Effector CD4-positive, alpha-beta T cell (primary cell): ENCODE data around the gene FAM185A.
A peak's percentile ranks its signal among the peaks of the same experiment; 100 is the strongest.
"Not testable (repeated sequence)": the region's sequence is repeated elsewhere in the genome, so short reads cannot be mapped to it uniquely, and the experiment has no call there.

ENCODE experiments used
- DNase-seq: peaks from one replicate; pipeline ENCODE4 v3.0.0-alpha.2; 2020
- total RNA-seq: gene quantifications from one replicate; lab custom pipeline; 2026; lab: John Stamatoyannopoulos, UW

FAM185A gene
- total RNA-seq: 4.3 reads per million, percentile 17 among the genes with 10 or more reads in this experiment

DNA sequence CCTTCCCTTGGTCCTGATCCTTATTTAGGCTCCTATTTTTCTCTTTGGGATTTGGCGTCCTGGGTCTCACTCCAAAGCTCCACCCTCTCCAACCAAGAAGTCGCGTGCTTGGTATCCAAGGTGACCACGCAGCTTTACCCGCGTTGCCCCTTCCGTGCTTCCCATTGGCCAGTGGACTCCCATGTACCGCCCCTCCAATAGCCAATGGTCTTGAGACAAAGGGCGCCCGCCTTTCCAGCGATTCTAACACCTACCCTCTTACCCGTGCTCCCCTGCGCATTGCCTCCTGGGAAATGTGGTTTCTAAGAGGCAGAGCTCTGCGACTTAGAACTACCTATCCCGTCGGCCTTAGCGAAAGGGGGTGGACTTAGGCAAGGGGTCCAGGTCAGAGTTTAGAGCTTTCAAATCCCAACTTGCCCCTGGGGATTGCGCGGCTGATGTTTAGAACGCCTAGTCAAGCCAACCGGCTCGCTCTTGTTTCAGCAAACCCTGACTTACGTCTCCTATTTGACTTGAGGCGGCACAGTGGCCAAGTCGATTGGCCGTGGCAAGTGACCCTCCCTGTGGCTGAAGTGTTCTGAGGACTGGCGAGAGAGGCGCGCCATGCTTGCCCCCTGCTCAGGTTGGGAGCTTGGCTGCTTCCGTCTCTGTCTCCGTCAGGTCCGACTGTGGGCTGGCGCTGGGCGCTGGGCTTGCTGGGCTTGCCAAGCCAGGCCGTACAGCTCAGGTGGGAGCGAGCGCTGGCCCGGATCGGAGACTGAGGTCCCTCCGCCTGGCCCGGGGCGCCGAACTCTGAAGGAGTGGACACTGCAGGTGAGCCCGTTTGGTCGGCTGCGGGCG, at the start of gene FAM185A:
Gene FAM185A, plus strand, starts transcription at position 395 of the 840 bp plus-strand sequence. Its CDS starts 209 bp downstream, at position 604.
- peak; percentile 95 for DNase-seq

DNA sequence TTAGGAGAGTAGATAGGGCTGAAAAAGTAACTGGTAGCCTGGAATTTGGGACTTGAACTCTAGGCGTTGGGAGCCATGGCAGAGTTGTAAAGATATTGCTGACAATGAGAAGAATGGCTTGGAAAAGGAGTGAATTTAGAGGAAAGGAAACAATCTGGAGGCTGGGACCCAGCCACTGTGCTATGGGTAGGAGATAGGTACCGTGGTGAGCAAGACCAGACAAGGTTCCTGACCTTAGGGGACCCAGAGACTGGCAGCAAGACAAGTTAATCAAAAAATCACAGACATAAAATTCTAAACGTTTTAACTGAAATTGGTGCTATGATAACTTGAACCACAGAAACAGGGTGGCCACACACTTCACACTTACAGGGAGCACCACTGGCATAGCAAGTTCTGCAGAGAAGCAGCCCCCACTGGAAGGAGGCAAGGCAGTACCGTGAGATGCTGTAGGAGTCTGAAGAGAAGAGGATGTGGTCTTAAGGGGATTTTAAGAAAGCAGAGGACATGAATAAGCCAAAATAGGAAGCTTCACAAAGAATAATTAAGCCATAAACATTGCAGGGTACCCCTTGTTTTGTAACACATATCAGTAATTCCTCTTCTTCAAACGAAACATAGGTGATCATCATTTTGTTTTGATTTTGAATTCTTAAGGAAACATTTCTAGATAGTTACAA, 35.6 kb upstream of the FAM185A start:
- not testable (repeated sequence) for DNase-seq

DNA sequence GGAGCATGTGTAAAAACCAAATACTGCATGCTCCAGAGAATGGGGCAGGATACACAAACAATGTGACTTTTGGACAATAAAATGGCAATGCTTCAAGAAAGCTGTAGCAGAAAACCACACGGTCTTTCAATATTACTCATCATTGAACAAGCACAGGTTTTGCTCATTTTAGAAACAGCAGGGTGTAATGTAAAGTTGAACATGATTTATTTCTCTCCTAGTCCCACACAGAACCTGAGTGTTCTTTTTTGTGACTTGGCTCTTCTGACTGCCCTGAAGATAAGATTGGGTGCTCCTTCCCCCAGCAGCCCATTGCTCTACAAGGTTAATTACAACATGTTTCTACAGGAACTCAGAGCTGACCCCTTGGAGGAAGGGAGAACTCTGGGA, 35.1 kb upstream of the FAM185A start:
- not testable (repeated sequence) for DNase-seq

GRCh38 chr7:102714774-102715522, 33.9 kb upstream of the FAM185A start:
- not testable (repeated sequence) for DNase-seq

GRCh38 chr7:102715718-102716117, 33.1 kb upstream of the FAM185A start:
- not testable (repeated sequence) for DNase-seq

GRCh38 chr7:102718491-102718890, 30.3 kb upstream of the FAM185A start:
- DNase-seq: not testable (repeated sequence)

DNA sequence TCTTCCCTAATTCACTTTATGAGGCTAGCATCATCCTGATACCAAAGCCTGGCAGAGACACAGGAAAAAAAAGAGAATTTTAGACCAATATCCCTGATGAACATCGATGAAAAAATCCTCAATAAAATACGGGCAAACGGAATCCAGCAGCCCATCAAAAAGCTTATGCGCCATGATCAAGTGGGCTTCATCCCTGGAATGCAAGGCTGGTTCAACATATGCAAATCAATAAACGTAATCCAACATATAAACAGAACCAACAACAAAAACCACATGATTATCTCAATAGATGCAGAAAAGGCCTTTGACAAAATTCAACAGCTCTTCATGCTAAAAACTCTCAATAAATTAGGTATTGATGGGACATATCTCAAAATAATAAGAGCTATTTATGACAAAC, 22.6 kb upstream of the FAM185A start:
- not testable (repeated sequence) for DNase-seq

GRCh38 chr7:102729670-102730069, 19.1 kb upstream of the FAM185A start:
- not testable (repeated sequence) for DNase-seq

DNA sequence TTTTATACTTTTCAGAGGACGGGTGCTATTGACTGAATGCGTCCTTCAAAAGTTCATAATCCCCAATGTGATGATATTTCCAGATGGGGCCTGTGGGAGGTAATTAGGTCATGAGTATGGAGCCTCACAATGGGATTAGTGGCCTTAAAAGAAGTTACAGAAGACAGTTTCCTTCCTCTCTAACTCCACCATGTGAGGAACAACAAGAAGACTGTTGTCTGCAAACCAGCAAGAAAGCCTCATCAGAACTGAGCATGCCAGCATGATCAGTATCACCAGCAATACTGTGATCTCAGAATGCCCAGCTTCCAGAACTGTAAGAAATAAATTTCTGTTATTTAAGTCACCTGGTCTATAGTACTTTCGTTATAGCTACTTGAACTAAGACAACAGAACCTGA, 18.4 kb upstream of the FAM185A start:
- not testable (repeated sequence) for DNase-seq

DNA sequence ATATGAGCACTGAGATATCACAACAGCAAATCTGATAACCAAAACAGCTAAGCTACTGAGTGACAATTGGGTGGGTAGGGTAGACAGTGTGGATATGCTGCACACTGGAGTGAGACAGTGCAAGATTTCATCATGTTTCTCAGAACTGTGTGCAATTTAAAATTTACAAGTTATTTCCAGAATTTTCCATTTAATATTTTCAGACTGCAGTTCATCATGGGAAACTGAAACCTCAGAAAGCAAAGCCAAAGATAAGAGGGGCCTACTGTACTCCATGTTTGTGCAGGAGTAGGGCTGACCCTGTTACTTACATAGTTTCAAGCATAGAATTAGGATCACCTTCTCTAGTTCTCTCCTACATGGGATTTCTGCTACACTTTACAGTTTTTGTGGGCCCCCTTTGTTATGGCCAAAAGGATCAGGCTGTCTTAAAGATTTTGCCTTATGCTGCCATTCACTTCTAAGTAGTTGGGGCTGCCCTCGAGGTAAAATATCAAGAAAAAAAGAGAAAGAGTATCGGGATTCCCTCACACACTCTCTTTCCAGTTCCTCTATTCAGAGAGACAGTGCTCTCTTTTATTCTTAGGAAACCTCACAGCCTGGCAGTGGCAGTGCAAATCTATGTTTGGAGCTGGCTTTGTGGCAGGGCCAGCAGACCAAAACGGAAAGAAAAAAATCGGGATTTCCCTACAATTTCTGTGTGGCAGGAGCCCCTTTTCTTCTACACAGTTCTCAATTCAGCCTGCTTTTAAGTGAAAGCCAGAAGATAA, 6.6 kb upstream of the FAM185A start:
- DNase-seq: not testable (repeated sequence)

DNA sequence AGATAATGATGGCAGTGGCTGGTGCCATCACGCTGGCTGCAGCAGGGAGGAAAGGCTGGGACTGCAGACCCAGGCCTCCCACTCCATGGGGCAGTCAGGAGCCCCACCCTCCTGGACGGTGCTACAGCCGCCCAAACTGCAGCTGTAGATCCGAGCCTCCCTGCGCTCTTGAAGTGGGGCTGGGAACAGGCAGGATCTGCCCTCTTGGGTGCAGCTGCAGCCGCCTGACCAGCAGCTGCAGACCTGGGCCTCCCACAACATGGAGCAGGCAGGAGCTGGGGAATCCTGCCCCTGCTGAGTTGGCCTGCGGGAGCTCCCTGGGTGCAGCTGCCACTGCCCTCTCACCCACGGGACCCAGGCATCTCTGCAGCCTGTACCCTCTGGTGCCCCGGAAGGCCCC, 4.9 kb upstream of the FAM185A start:
- not testable (repeated sequence) for DNase-seq

DNA sequence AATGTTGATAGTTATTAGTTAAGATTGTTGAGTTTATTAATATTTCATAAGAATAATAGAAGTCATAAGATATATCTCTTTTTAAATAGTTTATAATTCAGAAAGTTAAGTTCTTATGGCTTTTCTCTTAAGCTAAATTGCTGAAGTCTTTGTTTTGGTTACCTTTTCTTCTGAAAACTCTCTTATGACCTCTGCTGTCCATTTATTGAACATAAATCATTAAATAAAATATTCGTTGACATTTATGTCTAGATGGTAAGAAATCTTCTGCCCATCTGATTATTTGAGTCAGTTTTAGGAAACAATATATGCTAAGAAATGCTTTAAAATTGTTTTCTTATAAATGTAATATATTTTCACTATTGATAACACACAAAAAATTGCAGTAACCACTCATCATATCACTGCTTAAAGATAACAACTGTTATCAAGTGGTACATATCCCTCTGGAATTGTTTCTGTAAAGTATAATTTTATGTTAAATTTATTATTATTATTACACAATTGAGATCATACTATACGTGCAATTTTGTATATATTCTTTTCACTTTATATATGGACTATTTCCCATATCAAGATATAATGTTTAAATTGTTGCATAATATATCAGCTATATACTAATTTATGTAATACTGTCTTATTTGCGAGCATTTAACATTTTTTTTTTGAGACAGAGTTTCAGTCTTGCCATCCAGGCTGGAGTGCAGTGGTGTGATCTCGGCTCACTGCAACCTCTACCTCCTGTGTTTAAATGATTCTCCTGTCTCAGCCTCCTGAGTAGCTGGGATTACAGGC, 3.1 kb upstream of the FAM185A start:
- DNase-seq: not testable (repeated sequence)

DNA sequence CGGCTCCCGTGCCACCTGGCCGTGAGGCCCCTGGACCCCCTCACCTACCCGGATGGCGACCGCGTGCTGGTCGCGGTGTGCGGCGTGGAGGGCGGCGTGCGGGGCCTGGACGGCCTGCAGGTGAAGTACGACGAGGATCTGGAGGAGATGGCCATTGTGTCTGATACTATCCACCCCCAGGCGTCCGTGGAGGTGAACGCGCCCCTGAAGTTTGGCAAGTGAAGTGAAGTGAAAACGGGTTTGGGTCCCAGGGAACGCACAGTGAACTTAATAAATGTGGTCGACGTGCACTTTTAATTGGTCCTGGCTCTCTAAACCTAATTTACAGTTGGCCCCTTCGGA, 617 bp downstream of the FAM185A start:
- DNase-seq: not testable (repeated sequence)

- DNase-seq: not testable (repeated sequence)
These were observed 9.4 kb downstream of the FAM185A start for GRCh38 chr7:102758227-102758626.

DNA sequence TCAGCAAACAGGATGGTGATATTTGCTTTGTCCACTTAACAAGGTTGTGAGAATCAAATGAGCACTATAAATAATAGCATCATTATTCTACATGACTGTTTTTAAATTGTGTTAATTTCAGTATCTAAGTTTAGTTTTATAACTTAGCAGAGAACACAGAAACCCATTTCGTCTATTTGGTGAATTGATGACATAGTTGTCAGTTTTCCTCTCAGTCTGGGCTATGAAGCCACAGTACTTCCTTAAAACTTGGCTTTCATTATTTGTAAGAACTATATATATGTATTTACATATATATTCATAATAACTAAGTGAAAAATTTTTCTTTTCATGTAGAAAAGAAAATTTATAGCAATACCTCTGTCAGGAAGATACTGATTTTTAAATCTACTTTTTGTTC, 11.1 kb downstream of the FAM185A start:
- not testable (repeated sequence) for DNase-seq

DNA sequence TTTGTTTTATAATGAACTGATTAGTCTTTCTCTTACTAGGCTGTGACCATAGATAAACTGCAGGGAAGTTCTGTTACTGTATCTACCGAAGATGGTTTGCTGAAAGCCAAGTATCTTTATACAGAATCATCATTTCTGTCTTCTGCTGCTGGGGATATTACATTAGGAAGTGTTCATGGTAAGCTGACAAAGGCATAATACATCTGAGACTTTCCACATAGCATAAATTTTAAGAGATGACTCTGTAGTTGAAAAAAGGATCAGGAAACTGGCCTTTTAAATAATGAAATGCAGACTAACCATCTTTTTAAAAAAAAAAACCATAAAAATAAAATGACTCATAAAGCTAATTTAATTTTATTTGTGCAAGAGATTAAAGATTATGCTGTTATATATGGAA, 12.4 kb downstream of the FAM185A start:
- DNase-seq: not testable (repeated sequence)

GRCh38 chr7:102763295-102763905, 14.6 kb downstream of the FAM185A start:
- DNase-seq: not testable (repeated sequence)

DNA sequence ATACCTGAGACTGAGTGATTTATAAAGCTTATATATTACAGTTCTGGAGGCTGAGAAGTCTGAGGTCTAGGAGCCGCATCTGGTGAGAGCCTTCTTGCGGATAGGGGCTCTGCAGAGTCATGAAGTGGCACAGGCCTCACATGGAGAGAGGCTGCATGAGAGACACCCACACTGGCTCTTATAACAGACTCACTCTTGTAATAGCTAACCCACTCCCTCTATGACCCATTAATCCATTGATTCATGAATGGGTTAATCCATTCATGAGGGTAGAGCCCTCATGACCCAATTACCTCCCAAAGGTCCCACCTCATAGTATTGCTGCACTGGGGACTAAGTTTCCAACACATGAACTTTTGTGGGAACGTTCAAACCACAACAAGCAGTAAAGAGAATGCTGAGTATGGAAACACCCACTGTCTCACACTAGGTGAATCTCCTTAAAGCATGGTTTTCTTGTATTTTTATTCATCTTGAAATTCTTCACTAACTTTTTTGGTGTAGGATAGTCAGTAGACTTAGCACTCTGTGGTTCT, 20.9 kb downstream of the FAM185A start:
- not testable (repeated sequence) for DNase-seq

DNA sequence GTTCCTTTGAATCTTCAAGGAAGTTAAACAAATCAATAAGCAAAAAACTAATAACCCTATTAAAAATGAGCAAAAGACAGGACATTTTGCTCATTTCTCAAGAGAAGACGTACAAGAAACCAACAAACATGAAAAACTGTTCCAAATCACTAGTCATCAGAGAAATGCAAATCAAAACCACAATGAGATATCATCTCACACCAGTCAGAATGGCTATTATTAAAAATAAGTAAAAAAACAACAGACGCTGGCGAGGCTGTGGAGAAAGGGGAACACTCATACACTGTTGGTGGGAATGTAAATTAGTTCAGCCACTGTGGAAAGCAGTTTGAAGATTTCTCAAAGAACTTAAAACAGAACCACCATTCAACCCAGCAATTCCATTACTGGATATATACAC, 21.7 kb downstream of the FAM185A start:
- DNase-seq: not testable (repeated sequence)

DNA sequence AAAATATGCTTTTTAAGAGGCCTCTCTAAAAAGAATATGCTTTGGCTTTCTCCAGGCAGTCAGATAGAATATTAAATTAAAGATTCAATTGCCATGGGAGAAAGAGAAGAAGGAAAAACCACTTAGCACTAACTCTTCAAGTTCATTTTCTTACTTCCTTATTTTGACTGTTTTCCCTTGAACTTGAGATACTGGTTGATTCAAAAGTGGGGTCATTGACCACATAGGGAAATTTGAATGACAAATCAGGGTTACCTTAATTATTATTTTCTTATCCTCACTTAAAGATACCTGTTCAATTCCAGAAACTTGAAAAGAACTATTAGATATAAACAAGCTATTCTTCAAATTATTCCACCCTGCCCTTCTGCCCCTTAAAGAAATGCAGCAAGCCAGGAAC, 27.4 kb downstream of the FAM185A start:
- not testable (repeated sequence) for DNase-seq

GRCh38 chr7:102778663-102779062, 29.9 kb downstream of the FAM185A start:
- not testable (repeated sequence) for DNase-seq
